Nephron progenitor cell (in vitro differentiated cells): ENCODE measurements around the gene FOXS1.
"Not testable (repeated sequence)": the region's sequence is repeated elsewhere in the genome, so short reads cannot be mapped to it uniquely, and the experiment has no call there.

ENCODE experiments used
- DNase-seq: peaks from one replicate; pipeline ENCODE4 v3.0.0; 2021
- H3K27ac Mint-ChIP-seq: 2 replicates; pipeline ENCODE4 v1.8.0; 2021; ENCODE audit warnings: mild to moderate bottlenecking, moderate library complexity, mixed read lengths
- H3K27me3 Mint-ChIP-seq: 2 replicates; pipeline ENCODE4 v1.8.0; 2021; ENCODE audit warnings: mild to moderate bottlenecking, low read depth, mixed read lengths; ENCODE audit not compliant: poor library complexity
- H3K36me3 Mint-ChIP-seq: 2 replicates; pipeline ENCODE4 v1.8.0; 2021; ENCODE audit warnings: low read depth, mixed read lengths
- H3K4me1 Mint-ChIP-seq: 2 replicates; pipeline ENCODE4 v1.8.0; 2021; ENCODE audit warnings: mixed read lengths
- H3K4me3 Mint-ChIP-seq: 2 replicates; pipeline ENCODE4 v1.8.0; 2021; ENCODE audit warnings: mild to moderate bottlenecking, moderate library complexity, mixed read lengths
- H3K9me3 Mint-ChIP-seq: 2 replicates; pipeline ENCODE4 v1.8.0; 2021; ENCODE audit warnings: mild to moderate bottlenecking, moderate library complexity, mixed read lengths
- TF ChIP-seq, protein P1 (sequence below): fragments of 200-600 bp; sonication (generic); IDR thresholded peaks from 2 replicates; pipeline ENCODE4 v1.5.0; 2021; ENCODE audit warnings: antibody characterized with exemption

The FOXS1 gene

DNA sequence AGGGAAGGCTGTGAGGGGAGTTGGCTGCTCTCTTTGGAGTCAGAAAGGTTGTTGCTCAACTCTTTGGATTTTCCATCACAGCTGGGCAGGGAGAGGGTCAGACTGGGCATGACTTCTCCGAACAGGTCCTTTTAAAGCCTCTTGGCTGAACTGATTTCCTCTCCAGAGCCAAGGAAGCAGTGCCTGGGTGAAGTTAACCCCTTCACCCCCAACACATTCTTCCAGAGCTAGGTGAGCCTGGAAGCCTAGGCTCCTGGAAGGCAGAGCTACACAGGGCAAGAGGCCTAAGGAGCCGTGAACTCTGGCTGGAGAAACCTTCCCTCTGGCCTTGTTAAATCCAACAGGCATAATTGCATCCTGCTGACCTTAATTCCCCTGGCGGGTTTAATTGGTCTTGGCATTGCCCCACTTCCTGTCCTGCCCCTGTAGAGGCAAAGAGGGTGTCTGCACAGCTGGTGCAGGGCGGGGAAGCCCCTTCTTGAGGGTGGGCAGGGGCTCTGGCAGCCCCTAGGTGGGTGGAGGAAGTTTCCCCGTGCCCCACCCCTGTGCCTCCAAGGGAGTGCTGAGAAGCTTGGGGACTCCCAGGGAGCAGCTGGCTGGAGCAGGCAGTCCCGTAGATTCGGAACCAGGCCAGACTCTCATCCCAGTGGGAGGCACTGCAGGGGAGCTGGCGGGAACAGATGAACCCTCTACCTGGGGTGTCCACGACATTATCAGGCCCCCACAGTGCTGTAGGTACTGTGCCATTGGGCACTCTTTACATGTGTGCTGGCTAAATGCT is 29.8 kb downstream of the FOXS1 start:
- Mint-ChIP-seq H3K27ac (no peak overlapping the region), H3K36me3 (no peaks in the 10 kb centered on the region), H3K4me3 (no peak overlapping the region), H3K9me3 (no peaks in the 10 kb centered on the region), H3K27me3 (no peaks in the 10 kb centered on the region), H3K4me1 (peaks cover 27% of the 10 kb centered on the region)
- no peak for DNase-seq
- TF ChIP-seq, protein P1, sequence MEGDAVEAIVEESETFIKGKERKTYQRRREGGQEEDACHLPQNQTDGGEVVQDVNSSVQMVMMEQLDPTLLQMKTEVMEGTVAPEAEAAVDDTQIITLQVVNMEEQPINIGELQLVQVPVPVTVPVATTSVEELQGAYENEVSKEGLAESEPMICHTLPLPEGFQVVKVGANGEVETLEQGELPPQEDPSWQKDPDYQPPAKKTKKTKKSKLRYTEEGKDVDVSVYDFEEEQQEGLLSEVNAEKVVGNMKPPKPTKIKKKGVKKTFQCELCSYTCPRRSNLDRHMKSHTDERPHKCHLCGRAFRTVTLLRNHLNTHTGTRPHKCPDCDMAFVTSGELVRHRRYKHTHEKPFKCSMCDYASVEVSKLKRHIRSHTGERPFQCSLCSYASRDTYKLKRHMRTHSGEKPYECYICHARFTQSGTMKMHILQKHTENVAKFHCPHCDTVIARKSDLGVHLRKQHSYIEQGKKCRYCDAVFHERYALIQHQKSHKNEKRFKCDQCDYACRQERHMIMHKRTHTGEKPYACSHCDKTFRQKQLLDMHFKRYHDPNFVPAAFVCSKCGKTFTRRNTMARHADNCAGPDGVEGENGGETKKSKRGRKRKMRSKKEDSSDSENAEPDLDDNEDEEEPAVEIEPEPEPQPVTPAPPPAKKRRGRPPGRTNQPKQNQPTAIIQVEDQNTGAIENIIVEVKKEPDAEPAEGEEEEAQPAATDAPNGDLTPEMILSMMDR, result no peak

DNA sequence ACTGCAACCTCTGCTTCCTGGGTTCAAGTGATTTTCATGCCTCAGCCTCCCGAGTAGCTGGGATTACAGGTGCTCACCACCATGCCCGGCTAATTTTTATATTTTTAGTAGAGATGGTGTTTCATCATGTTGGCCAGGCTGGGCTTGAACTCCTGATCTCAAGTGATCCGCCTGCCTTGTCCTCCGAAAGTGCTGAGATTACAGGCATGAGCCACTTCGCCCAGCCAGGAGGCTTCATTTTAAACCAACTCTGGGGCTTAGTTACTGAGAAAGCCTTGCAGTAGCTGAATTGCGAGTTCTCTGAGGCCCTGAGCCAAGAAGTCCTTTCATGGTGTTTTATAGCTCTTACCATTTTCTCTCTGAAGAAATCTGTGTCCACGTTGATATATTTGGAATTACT is 31.3 kb downstream of the FOXS1 start:
- not testable (repeated sequence) for DNase-seq, H3K36me3 Mint-ChIP-seq, H3K9me3 Mint-ChIP-seq, H3K27me3 Mint-ChIP-seq, H3K4me3 Mint-ChIP-seq, H3K27ac Mint-ChIP-seq
- H3K4me1 Mint-ChIP-seq, result peaks cover 34% of the 10 kb centered on the region

GRCh38 chr20:31813611-31814010 is 31.8 kb downstream of the FOXS1 start:
- Mint-ChIP-seq H3K9me3 (no peaks in the 10 kb centered on the region), H3K36me3 (peaks cover 3% of the 10 kb centered on the region), H3K27ac (no peak overlapping the region), H3K4me1 (peaks cover 33% of the 10 kb centered on the region), H3K4me3 (no peak overlapping the region), H3K27me3 (no peaks in the 10 kb centered on the region)
- TF ChIP-seq, protein P1, result no peak
- no peak for DNase-seq

- Mint-ChIP-seq H3K4me1 (peaks cover 31% of the 10 kb centered on the region), H3K27ac (no peak overlapping the region), H3K36me3 (peaks cover 6% of the 10 kb centered on the region), H3K27me3 (no peaks in the 10 kb centered on the region), H3K4me3 (no peak overlapping the region), H3K9me3 (no peaks in the 10 kb centered on the region)
- no peak for DNase-seq
- TF ChIP-seq, protein P1, result no peak
These were observed 33.3 kb downstream of the FOXS1 start for GRCh38 chr20:31811796-31812728.

DNA sequence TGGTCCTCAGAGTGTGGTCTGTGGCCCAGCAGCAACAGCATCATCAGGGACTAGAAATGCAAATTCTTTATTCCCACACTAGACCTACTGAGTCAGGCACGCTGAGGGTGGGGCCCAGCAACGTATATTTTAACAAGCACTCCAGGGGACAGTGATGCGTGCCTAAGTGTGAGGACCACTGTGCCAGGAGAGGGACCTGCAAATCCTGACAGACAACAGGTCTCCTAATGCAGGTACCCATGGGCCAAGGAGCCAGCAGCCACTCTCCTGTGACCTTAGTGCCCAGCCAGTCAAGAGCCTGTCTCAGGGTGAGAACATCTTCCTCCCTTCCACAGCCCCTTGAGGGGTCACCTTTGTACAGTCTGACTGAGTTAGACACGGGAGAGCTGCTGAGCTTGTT is 34.2 kb downstream of the FOXS1 start:
- Mint-ChIP-seq H3K36me3 (peaks cover 12% of the 10 kb centered on the region), H3K9me3 (no peaks in the 10 kb centered on the region), H3K27ac (no peak overlapping the region), H3K4me3 (no peak overlapping the region), H3K27me3 (peaks cover 2% of the 10 kb centered on the region), H3K4me1 (peaks cover 37% of the 10 kb centered on the region)
- no peak for DNase-seq
- TF ChIP-seq, protein P1, result no peak

GRCh38 chr20:31809661-31810060 is 35.7 kb downstream of the FOXS1 start:
- TF ChIP-seq, protein P1, result no peak
- H3K4me1 Mint-ChIP-seq, result peaks cover 38% of the 10 kb centered on the region
- H3K27me3 Mint-ChIP-seq, result peaks cover 2% of the 10 kb centered on the region
- no peak for DNase-seq
- H3K9me3 Mint-ChIP-seq, result no peaks in the 10 kb centered on the region
- no peak overlapping the region for H3K27ac Mint-ChIP-seq
- peaks cover 21% of the 10 kb centered on the region for H3K36me3 Mint-ChIP-seq
- no peak overlapping the region for H3K4me3 Mint-ChIP-seq
